ENCODE results near the gene DNAH2.

The DNAH2 gene

GRCh38 chr17:7840441-7840840 is 122.9 kb downstream of the DNAH2 start:
- no peak for DNase-seq

GRCh38 chr17:7840875-7841274 is 123.3 kb downstream of the DNAH2 start:
- DNase-seq: no peak

- peak; percentile 93 for DNase-seq
These were observed 123.9 kb downstream of the DNAH2 start for GRCh38 chr17:7841396-7841914.

GRCh38 chr17:7841915-7842379 is 124.4 kb downstream of the DNAH2 start:
- peak; percentile 83 to 86 for DNase-seq

- peak; percentile 98 for DNase-seq
These were observed 125.1 kb downstream of the DNAH2 start for GRCh38 chr17:7842380-7843256.

DNA sequence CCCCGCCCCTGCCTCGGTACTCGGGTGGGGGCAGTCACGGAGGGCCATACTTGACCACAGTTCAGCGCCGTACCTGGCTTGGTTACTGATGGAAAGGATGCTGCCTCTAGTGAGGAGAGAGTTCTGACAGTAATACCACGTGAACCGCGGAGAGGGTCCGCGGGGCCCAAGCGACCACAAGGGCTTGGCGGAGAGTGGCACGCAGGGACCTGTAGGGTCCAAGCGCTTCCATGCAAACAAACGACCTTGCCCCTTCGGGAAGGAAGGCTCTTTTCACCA is 125.7 kb downstream of the DNAH2 start:
- no peak for DNase-seq

DNA sequence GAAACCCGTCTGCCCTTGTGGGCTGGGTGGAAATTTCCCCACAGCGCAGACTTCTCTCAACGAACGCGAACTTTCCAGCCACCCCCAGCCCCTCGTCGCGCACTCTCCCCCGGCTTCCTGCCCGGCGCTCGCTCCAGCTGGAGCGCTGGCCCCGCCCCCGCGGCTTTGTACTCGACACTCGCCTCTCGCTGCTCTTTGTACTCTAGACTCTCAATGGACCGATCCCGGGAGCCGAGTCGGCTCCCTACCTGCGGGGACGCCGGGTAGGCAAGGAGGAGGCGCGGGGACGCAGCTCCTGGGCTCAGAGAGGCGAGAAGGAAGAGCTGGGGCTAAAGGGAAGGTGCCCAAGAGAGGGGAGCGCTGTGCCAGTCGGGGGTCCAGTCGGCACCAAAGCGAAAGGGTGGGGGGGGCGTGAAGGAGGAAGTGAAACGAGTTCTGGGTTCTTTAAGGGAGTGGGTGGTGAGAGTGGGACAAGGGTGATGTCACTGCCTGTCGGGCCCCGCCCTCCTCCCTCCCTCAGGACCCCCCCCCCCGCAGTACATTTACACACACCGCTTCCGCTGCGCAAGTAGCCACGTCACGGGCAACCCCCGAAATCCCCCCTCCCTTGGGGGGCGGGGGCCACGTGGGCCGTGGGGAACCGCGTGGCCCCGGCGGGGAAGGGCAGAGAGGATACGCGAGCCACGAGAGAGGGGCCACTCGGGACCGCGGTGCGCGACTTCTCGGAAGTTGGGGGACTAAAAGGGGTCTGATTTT is 126.2 kb downstream of the DNAH2 start:
- peak; percentile 96 for DNase-seq

DNA sequence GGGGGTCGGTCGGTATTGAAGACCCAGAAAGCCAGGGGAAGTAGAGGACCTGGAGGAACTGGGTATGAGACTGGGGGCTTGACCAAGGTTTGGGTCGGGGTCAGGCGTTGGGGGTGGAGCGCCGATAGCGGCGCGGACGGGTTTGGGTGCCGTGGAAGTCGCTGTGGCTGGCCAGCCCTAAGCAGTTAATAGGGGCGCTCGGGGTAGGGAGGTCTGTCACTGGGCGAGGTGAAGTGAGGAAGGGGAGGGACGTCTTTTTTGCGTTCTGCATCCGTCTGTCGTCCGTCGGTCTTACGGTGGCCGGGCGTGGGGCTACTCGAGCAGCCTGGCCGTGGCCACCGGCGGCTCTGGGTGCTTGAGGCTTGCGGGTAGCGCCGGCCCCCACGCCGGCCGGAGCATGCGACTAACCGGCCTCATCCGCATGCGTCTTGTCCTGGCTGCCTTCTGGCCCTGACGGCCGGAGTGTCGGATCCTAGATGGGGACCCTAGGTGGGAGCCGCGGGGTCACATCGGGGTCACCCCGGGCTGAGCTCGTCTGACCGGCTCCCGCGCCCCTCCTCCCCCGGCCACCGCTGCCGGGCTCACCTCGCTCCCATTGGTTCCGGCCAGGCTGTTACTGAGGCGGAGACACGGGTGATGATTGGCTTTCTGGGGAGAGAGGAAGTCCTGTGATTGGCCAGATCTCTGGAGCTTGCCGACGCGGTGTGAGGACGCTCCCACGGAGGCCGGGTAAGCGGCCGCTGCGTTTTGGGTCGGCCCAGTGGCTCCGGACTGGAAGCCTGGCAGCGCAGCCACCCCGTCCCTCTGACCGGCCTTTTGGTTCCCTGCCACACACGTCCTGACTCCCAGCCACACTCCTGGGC is 127.0 kb downstream of the DNAH2 start:
- DNase-seq: peak; percentile 92

GRCh38 chr17:7845359-7846062 is 128.0 kb downstream of the DNAH2 start:
- no peak for DNase-seq

DNA sequence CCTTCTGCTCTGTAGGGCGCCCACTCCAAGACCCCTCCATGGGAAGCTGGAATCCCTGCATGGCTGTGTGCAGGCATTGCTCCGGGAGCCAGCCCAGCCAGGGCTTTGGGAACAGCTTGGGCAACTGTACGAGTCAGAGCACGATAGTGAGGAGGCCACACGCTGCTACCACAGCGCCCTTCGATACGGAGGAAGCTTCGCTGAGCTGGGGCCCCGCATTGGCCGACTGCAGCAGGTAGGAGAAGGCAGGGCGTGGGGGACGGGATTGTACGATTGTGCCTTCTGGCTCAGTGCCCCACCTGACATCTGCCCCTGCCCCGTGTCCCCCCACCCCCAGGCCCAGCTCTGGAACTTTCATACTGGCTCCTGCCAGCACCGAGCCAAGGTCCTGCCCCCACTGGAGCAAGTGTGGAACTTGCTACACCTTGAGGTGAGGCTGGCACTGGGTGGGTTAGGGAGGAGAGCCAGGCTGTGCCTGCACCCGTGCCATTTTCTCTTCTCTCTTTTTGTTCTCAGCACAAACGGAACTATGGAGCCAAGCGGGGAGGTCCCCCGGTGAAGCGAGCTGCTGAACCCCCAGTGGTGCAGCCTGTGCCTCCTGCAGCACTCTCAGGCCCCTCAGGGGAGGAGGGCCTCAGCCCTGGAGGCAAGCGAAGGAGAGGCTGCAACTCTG is 128.7 kb downstream of the DNAH2 start:
- DNase-seq: no peak

DNA sequence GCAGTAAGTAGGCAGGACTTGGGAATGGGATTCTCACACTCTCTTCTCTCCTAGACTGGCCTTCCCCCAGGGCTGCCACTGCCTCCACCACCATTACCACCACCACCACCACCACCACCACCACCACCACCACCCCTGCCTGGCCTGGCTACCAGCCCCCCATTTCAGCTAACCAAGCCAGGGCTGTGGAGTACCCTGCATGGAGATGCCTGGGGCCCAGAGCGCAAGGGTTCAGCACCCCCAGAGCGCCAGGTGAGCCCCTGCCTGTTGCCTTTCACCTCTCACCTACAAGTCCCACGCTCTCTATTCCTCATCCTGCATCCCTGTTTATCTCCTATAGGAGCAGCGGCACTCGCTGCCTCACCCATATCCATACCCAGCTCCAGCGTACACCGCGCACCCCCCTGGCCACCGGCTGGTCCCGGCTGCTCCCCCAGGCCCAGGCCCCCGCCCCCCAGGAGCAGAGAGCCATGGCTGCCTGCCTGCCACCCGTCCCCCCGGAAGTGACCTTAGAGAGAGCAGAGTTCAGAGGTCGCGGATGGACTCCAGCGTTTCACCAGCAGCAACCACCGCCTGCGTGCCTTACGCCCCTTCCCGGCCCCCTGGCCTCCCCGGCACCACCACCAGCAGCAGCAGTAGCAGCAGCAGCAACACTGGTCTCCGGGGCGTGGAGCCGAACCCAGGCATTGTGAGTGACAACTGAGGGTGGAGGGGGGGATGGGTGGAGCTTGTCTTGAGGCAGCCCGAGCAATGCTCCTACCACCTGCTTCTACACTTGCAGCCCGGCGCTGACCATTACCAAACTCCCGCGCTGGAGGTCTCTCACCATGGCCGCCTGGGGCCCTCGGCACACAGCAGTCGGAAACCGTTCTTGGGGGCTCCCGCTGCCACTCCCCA is 129.5 kb downstream of the DNAH2 start:
- peak in 1 of 2 donors; percentile 26 for DNase-seq

DNA sequence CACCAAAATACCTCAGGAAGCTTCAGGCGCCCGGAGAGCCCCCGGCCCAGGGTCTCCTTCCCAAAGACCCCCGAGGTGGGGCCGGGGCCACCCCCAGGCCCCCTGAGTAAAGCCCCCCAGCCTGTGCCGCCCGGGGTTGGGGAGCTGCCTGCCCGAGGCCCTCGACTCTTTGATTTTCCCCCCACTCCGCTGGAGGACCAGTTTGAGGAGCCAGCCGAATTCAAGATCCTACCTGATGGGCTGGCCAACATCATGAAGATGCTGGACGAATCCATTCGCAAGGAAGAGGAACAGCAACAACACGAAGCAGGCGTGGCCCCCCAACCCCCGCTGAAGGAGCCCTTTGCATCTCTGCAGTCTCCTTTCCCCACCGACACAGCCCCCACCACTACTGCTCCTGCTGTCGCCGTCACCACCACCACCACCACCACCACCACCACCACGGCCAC is 130.6 kb downstream of the DNAH2 start:
- DNase-seq: peak in 1 of 2 donors; percentile 23

DNA sequence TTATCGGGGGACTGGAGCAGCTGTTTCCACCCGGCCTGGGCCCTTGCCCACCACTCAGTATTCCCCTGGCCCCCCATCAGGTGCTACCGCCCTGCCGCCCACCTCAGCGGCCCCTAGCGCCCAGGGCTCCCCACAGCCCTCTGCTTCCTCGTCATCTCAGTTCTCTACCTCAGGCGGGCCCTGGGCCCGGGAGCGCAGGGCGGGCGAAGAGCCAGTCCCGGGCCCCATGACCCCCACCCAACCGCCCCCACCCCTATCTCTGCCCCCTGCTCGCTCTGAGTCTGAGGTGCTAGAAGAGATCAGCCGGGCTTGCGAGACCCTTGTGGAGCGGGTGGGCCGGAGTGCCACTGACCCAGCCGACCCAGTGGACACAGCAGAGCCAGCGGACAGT is 131.2 kb downstream of the DNAH2 start:
- no peak for DNase-seq

GRCh38 chr17:7849130-7849750 is 131.7 kb downstream of the DNAH2 start:
- peak in 1 of 2 donors; percentile 19 for DNase-seq

DNA sequence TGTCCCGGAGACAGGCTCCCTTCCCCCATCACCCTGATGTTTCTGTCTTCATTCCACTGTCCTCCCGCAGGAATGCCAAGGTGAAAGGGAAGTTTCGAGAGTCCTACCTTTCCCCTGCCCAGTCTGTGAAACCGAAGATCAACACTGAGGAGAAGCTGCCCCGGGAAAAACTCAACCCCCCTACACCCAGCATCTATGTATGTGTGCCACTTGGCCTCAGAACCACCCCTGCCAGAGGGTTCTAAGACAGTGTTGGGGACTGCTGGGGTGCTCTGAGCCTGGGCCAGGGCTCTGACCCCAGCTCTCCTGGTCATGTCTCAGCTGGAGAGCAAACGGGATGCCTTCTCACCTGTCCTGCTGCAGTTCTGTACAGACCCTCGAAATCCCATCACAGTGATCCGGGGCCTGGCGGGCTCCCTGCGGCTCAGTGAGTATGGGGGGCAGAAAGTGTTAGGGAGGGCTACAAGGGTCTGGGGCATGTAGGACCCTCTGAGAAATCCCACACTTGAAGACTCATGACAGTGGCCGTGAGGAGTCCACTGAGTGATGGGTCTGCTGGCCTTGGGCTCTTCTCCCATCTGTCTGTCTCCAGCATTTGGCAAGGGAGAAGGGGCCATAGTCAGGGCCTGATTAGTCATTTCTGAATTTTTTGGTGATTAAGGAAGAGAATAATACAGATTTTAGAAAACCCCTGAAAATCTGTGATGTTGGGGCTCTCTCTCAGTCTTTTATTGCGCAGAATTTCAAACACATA is 132.4 kb downstream of the DNAH2 start:
- DNase-seq: no peak

DNA sequence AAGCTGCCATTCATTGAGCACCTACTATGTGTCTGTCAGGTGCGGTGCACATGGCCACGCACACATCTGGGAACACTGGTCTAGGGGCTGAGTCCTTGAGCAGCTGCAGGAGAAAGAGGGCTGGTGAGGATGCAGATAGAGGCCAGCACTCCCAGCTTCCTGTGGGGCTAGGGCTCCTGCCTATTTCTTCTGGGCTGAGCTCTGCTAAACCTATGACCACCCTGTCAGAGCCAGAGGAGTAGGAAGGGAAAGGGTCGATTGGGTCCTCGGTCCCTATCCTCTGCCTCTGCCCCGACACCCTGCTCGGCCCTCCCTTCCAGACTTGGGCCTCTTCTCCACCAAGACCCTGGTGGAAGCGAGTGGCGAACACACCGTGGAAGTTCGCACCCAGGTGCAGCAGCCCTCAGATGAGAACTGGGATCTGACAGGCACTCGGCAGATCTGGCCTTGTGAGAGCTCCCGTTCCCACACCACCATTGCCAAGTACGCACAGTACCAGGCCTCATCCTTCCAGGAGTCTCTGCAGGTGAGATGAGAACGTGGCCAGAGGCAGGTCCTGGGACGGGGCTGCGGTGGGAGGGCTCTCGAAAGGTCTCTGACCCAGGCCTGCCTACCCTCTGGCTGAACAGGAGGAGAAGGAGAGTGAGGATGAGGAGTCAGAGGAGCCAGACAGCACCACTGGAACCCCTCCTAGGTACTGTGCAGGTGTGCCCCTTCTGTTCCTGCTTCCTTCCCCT is 133.3 kb downstream of the DNAH2 start:
- peak in 1 of 2 donors; percentile 19 for DNase-seq

GRCh38 chr17:7851438-7852261 is 134.1 kb downstream of the DNAH2 start:
- peak; percentile 95 for DNase-seq

- DNase-seq: no peak
These were observed 134.7 kb downstream of the DNAH2 start for GRCh38 chr17:7852262-7852670.

All from CD4-positive, alpha-beta T cell treated with Interferon alpha-2 for 1 hour (primary cell).